Kidney tubule cell (primary cell): ENCODE results near the gene C1orf198.

Experiments
- DNase-seq: peaks from one replicate; pipeline ENCODE4 v3.0.0-alpha.2; 2018; ENCODE audit warnings: low spot score

C1orf198 gene

DNA sequence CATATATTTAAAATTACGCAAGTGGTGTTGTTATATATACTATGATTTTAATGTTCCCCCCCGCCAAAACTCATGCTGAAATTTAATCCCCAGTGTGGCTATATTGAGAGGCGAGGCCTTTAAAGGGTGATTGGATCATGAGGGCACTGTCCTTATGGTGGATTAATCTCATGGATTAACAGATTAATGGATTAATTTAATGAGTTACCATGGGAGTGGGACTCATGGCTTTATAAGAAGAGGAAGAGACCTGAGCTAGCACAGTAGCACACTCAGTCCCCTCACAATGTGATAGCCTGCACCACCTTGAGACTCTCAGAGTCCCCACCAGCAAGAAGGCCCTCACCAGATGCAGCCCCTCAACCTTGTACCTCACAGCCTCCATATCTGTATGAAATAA, 34.8 kb downstream of the C1orf198 start:
- DNase-seq: no peak

DNA sequence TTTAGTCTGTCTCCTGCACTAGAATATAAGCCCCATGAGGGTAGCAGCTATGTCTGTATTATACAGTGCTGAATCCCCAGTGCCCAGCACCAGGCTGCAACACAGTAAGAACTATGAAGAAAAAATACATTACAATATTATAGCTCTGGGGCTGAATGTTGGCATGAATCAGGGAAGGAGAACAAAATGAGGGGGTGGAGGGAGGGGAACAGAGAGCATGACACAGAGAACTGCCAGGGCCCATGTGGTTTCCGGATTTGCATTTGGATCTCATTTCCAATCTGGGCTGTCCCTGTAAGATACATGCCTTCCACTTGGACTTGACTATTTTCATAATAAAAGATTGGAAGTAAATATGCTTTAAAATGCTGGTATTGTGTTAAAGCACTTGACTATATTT, 35.8 kb downstream of the C1orf198 start:
- no peak for DNase-seq

DNA sequence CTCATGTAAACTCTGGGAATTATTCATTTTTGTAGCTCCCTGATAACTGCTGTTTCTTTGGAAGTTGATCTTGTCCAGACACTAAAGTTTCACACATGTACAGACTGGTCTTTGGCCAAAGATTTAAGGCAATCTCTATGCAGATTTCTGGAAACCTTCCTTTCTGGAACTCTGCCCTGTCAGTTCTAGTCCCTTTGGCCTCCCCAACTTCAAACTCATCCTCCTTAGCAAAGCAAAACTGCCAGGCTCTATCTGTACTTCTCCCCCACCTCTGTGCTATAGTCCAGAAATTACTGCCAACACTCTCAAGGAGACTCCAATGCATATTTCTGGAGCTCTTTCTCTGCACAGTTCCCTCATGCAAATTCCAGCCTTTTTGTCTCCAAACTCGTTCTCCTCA, 36.5 kb downstream of the C1orf198 start:
- no peak for DNase-seq

DNA sequence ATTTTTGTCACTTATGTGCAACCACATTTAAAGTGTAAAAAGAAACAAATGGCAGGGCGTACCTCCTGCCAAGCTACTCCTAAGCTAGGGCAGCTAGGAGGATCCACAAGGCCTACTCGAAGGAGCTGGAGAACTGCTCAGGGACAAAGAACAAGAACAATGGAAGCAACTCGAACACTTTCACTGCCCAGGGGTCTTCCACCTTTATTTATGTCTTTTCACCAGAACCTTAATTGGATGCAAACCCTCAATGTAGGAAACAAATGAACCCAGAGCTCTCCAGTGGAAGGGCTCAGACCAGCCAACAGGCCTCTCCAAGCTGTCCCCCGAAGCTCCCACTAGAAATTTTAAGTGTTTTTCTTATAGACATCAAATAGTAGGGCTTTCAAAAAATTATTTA, 39.9 kb downstream of the C1orf198 start:
- no peak for DNase-seq

DNA sequence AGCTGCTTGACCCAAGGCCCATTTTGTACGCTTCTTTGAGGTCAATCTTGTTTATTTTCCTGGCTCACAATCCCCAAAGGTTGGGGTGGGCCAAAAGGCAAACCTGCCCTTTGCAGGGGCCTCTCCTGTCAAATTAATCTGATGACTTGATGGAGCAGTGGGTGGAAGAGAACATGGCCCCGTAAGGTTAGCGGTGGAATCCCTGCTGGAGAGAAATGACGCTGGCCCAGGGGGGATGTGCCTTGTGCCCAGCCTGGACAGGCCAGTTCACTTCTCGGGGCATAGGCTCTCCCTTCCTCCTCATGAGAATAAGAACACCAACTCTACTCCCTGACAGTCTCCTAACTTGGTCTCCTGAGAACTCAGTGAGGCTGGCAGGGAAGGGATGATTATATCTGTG, 40.5 kb downstream of the C1orf198 start:
- DNase-seq: no peak

DNA sequence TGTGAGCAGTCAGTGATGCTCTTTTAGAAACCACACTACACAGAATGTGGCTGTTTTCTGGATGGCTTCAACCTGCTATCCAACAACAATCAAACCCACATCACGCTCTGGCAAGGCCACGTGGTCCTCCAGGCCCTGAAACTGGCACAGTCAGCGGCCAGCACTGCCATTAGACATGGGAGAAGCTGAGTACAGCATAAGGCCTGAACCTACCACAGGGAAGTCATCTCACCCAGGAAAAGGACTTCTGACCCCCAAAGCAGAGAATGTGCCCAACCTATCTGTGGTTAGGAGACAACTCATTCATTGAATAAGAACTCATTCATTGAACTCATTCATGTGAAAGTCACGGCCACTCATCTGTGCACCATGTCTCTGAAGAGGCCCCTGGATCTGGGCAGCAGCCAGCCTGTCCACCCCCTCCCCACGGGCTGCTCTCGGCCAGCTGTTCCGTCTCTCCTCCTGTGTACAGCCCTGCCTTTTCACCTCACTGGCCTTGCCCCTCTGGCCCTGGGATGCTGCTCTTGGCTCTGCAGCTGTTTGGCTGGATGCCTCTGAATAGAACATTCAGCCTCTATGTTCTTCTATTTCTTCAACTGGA, 41.1 kb downstream of the C1orf198 start:
- DNase-seq: peak; percentile 87

DNA sequence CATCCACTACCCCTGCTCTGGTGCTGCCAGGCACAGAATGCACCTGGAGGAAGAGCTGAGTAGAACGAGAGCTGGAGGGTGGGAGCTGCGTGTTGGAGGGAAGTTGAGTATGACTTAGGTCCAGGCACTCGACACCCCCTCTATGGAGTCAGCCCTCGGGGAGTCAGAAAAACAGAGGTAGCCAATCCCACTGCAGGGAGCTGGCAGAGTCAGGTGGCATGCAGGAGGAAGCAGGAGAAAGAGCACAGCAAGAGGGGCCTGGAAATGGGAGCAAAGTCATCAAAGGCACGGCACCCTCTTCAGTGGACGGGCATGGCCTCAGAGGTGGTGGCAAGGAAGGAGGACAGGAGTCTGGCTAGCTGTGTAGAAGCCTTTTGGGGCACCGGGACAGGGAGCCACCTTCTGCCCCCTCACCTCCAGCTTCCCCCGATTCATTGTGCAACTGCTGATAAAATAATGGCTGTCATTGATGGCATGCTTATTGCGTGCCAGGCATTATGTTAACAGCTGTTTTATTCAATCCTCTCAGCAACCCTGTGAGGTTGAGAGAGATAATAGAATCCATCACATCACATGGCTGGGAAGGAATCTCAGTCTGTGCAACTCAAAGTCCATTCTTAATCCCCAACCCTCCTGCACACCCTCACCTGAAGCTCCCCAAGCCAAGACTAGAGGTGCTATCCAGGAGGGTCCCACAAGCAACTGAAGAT, 42.0 kb downstream of the C1orf198 start:
- DNase-seq: no peak

DNA sequence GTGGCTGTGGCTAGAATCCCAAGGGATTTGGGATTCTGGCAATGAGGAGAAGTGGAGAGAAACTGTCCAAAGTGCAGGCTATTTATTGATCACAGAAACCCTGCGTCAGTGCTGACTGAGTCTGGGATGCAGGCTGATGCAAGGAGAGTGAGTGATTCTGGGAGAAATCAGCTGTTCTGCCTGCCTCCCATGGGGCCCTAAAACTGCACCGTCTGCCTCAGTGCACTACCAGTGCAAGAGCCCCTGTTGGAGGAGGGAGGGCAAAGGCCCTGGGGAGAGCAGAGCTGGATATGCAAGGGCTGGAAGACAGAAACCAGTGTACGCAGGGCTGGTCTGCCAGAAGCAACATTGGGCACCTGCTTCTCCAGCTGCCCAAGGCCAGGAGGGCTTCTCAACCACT, 42.6 kb downstream of the C1orf198 start:
- no peak for DNase-seq

DNA sequence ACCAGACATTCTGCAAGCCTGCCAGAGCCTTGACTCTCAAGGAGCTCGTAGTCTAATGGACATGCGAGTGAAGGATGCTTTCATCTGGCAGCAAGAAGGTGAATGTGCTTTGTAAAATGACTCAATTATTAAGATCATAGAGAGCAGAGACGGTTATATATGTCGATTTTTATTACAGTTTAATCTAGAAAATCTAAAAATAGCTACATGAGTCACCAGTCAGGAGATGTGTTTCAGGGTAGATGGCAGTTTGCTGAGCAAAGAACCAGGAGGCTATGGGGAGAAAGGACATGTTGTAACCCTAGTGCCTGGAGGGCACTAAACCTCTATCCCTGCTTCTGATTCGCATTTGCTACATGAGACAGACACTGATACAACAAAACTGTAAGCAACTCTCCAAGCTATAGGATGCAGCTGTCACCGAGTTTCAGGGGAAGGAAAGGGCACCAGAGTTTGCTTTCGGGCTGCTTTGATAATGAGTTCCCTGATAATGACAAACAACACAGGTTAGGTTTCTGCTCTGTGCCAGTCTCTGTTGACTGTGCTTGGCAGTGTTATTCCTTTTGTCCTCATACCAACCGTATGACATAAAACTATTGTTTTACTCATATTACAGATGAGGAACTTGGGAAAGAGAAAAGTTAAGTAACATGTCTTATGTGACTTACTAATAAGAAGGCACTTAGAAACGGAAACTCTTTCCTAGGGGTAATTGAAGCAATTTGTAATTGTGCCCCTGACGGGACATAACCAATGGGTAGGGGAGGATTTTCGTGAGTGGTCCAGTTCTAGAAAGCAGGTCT, 43.2 kb downstream of the C1orf198 start:
- DNase-seq: peak; percentile 64

DNA sequence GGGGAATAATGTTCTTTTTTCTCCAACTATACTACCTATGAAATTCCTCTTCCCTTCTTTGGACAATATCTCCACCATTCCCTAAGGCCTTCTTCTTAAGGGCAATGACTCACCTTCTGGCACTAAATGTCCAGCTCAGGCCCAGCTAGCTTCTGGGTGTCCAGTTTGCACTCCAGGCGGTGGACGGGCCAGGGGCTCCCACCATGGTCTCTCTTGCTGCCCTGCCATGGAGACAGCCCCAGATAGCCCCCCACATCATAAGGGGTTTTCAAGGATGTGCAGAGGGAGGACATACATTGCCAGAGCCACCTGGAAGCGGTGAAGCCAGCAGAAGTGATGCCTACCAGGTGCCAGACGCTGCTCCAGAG, 43.8 kb downstream of the C1orf198 start:
- no peak for DNase-seq

DNA sequence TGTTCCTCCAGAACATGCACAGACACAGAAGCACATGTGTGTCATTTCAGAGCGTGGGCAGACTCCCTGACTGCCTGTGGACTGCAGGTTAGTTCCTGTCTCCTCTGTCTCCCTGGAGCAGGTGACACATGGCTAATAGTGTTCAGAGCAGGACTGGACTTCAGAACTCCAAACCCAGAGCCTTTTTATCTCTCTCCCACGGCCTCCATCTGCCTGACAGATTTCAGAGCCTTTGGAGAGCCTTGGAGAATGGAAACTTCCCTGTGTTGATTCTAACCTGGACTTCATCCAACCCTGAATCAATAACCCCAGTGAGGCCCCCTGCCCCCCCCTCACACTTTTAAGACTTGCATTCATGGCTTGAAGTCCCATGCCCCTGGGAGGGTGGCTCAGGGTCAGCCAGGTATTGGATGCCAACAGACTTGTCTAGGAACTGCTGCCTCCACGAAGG, 44.4 kb downstream of the C1orf198 start:
- DNase-seq: no peak

DNA sequence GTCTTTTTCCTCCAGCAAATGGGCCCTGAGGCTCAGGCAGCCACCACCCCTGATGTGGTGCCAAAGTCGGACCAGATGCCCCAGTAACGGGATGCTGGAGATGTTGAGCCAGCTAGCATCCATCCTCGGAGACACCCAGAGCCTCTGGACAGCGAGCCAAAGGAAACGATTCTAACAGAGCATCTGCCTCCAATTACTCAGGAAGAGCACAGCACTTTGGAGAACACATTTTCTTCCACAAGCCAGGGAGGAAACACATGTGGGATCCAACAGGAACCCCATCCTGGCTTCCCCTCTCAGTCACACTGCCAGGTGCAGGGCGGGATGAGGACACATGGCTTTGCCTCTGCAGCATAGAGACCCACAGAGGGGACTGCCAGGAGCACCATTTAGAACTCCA, 44.9 kb downstream of the C1orf198 start:
- DNase-seq: no peak

DNA sequence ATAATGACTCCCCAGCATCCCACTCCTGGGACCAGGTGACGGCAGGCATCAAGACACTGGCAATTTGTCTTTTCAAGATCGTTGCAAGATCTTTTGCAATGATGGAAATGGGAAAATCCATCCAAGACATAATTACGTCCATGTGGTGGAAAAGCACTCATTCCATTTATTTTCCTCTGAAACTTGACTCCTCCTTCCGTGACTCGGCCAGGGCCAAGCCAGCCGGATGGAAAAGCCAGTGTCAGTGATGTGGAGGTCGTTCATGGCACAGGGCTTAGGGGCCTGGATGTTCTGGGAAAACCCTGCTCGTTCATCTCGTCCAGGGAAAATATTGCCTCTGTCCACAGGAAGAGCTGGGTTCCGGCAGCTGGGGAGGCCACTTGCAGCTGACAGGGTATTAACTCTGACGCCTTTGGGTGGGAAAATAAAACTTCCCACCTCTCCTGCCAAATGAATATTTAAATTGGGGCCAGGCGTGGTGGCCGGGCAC, 46.2 kb downstream of the C1orf198 start:
- DNase-seq: no peak

DNA sequence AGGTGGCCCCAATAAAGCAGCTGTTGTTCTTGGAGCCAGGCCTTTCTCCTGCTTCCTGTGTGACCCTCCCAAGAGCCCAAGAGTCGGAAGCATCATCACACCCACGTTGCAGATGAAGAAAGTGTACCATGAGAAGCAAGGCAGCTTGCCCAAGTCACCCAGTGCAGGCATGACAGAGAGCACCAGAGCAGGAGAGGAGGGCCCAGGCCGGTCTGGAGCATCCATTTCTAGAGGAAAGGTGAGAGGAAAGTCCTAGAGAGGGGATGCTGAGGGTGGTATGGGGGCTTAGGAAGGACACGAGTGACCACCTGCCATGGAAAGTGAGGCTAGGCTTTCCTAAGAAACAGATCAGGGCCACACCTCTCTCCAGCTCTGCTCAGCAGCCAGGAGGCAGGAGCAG, 47.0 kb downstream of the C1orf198 start:
- DNase-seq: no peak

DNA sequence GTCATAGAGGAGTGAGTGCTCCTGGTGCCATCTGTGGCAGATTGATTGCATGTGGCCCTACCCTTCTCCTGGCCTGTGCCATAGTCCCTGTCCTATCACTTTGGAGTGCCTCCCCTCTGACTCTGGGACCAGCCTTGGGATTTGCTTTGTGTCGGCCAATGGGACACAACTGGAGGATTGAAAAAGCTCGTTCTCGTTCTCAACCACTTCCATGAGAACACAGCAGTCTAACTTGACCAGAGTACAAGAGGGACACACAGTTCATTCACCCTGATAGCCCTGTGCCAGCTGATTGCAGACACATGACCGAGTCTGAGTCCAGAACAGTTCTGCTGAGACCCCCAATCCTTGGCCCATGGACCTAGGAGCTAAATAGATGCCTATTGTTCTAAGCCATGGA, 47.8 kb downstream of the C1orf198 start:
- no peak for DNase-seq

DNA sequence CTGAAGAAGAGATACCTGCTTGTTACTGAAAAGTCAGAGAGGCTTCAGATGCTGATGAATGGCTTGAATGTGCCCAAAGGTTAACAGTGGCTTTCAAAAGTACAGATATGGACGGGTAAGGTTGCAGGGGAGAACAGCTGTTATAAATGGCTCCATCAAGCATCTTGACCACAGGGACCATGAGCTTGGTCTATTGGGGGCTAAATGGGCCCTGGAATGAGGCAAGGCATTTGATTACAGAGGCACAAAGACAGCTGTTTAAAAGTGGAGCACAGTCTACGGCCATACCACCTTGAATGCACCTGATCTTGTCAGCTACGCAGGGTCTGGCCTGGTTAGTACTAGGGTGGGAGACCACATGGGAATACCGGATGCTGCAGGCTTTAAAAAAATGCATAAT, 48.3 kb downstream of the C1orf198 start:
- no peak for DNase-seq

DNA sequence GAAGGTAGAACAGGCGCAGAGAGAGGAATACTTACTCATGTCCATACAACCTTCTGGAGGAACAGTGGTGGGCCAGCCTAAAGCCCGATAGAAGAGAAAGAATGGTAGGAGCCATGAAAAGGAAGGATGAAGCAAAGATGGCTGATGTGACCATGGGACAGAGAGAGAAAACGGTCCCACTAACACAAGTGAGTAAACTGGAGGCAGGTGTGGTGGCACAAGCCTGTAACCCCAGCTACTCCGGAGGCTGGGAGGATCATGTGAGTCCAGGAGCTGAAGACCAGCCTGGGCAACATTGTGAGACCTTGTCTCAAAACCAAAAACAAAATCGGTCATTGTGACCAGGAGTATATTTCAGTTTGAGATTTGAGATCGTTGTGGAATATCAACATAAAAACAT, 49.4 kb downstream of the C1orf198 start:
- no peak for DNase-seq

DNA sequence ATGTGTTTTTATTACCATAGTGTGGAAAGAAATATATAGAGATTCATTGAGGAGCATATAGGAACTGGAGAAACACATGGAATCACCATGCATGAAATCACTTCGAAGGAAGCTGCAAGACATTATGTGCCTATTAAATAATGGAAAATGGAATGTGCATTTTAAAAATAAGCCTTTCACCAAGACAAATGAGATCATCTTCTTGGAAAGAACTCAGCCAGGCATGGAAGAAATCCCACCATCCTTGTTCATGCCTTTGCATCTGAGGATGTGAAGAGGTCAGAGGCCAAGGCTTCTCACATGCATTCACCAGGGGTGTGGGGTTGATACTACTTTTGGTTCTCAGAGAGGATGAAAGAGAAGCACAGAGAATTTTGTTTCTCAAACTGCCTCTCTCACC, 50.0 kb downstream of the C1orf198 start:
- peak; percentile 6 for DNase-seq

DNA sequence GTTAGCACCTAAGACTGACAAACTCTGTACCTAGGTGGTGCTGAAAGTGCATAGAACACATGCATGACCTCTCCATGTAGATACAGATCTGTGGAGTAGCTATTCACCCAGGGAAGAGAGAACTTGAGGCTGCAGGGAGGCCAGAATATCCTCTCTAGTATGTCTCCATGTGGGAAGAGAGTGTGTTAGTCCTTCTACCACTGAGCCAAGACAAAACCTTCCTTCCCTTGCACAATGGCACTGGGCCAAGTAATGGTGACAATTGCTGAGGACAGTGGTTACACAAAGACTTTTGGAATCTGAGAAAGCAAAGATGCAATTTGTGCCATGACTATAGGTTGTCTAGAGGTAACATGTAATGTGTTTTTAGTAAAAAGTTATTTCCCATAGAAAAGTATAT, 52.3 kb downstream of the C1orf198 start:
- no peak for DNase-seq

DNA sequence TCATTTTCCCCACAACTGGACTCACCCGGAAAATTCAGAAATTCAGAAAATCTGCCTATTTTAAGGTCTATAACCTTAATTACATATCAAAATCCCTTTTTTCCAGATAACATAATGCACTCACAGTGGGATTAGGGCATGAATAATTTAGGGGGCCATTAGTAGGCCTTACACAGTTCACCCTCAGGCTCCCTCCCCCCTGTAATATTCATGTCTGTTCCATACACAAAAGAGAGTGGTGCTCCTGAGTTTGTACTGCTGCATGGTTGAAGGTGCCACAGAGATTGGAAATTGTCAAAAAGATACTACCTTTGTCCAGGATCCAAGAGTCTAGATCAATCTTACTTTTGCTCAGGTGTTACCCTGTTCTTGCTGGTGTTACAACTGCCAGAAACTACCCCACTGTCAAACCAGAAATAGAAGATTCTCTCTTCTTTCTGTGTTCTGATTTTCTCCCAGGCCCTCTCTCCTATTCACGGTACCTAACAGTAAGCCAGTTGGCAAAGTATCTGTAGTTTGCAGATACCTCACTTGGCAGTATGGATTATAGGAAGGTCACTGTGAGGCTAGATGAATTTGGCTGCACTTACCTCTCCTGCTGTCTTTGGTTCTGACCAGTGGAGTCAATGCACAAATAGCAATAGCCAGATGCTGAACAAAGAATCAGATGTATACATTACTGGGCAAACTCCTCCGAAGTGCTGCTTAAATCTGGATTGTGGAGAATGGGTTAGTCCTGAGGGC, 53.2 kb downstream of the C1orf198 start:
- DNase-seq: no peak

DNA sequence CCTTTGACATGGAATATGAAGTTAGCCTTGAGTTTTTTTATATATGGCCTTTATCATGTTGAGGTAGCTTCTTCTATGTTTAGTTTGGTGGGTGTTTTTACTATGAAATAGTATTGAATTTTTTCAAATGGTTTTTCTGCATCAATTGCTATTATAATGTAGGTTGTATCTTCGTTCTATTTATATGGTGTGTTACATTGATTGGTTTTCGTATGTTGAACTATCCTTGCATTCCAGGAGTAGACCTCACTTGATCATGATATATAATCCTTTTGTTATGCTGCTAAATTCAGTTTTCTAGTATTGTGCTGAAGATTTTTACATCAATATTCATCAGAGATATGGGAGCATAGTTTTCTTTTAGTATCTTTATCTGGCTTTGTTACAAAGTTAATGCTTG, 55.8 kb downstream of the C1orf198 start:
- DNase-seq: no peak

DNA sequence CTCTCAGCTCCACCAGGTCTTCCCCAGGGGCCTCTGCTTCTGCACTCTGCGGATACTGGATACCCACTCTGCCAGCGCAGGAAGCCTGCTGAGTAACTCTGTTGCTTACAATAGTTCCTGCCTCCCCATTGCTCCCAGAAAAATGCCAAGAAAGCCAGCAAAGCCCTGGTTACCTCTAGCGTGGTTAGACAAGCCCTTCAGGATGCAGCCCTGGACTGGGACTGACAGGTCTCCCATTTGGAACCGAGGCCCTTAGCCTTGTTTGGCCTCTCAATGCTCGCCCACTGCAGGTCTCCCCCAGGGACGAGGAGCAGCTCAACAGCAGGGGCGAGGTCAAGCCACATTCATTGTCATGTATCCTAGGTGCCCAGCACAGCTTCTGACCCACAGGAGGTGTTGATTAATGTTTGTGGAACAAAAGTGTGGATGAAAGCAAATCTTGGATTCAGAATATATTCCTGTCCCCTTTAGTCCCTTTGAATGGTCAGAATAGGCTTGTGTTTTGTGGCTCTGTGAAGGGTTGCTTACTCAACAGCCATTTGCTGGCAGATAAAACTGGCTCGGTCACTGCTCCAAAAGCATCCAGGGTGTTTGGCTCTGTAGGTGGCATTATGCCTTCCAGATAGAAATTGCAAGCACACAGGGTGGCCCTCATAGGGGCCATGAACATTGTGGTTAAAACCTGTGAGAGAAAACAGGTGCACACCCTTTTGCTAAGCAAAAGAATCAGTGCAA, 58.9 kb downstream of the C1orf198 start:
- DNase-seq: no peak
